HTERT RPE-1 (cell line): Measurements from ENCODE around the gene C1orf56.

Source experiments
- in situ Hi-C: fragments of 300-500 bp; cut with MboI; formaldehyde crosslinking; loops from 4 replicates; pipeline ENCODE4 v1.14.3; 2020; ENCODE audit warnings: low sequenced_read_pairs

The C1orf56 gene

DNA sequence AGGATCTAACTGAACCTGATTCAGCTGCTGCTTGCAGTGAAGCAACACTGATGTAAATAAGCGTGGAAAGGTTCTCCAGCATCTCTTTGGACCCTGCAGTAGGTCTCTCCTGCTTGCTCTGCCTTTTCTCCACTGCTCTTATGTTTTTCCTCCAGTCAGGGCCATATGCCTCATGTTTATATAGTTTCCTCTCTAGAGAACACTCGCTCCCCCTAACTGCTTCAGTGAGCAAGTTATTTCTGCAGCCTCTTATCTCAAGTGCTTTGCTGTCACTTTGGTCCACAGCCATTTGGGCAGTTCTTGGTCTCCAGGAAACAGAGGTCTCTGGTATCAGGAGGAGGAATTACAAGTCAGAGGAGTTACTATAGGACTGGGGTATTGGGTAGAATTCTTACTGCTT is 34.0 kb upstream of the C1orf56 start:
- in situ Hi-C loops = no loop called here

DNA sequence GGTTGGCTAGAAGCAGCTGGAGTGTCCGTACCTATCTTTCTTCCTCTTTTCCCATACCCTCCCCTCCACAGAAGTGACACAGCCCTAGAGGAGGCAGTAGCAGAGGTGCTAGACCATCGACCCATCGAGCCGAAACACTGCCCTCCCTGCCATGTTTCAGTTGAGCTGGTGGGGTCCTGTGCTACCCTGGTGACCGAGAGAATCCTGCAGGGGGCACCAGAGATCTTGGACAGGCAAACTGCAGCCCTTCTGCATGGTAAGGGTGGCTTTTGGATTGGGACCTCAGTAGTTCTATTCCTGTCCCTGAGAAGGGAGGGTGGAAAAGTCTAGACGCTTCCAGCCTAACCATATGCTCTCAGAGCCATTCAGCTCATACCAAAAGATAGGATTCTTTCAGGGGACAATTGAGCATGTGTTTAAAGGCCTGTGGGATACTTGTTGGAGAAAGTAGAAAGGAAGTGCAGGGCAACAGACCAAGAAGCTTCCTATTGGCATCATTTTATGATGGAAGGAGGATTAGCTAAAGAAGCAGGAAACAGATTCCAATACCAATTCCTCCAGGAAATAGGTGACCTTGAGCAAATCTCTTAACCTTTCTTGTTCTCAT is 22.9 kb upstream of the C1orf56 start:
- in situ Hi-C loops = no loop called here

GRCh38 chr1:151026460-151026859 is 21.1 kb upstream of the C1orf56 start:
- in situ Hi-C loops = no loop called here

DNA sequence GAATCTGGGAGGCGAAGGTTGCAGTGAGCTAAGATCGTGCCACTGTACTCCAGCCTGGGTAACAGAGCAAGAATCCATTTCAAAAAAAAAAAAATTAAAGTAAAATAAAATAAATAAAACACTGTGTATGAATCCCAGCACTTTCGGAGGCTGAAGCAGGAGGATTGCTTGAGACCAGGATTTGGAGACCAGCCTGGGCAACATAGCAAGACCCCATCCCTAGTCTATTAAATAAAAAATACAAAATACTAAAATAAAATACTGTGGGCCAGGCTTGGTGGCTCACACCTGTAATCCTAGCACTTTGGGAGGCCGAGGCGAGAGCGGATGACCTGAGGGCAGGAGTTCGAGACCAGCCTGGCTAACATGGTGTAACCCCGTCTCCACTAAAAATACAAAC is 15.4 kb upstream of the C1orf56 start:
- in situ Hi-C loops = no loop called here

DNA sequence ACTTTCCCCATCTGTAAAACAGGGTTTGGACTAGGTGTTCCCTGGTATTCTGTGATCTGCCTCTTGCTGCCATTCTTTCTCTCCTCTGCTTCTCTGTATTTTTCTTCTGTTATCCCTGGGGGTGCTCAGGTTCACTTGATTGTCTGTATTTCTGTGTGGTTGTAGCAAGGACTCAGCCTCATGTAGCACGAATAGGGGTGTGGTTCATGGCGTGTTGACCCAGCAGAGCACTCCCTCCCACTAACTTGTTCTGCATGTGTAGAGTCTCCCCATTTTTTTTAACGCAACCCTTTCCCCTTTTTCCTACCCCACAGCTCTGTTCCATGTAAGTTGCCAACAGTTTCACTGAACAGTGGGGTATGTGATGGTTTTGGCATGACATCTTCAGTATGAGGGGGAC is 12.4 kb upstream of the C1orf56 start:
- in situ Hi-C loops = no loop called here

DNA sequence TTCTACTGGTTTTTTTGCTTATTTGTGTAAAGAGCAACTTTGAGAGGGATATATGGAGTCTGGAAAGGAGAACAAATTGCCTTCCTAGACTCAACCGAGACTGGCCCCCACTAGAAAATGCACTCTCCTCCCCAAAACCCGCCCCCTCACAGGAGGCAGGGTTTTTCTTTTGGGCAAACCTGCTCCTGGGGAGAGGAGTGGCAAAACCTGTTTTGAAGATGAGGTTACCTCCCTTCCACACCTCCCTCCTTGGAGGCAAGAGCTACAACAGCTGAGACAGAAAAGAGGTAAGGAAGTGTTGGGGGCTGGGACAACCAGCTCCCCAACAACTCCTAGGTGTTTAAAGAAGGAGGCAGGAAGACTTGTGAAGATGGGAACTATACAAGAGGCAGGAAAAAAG is 11.2 kb upstream of the C1orf56 start, which contains the start of gene BNIPL:
BNIPL (plus strand) TSS at position 231 of the 400 bp plus-strand sequence; CDS start at position 371, 140 bp downstream.
- in situ Hi-C loops = no loop called here

- in situ Hi-C loops = no loop called here
These were observed 10.5 kb upstream of the C1orf56 start for GRCh38 chr1:151037032-151037431.

DNA sequence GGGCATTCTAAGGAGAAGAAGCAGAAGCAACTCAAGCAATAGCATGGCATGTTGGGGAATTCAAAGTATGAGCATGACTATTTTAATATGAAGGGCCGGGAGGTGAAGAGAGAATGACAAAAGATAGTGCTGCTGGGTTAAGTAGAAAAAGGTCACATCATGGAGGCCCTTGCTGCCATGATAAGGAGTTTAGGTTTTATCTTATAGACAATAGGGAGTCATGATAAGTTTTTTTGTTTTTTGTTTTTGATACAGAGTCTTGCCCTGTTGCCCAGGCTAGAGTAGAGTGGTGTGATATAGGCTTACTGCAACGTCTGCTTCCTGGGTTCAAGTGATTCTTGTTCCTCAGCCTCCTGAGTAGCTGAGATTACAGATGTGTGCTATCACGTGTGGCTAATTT is 8.0 kb upstream of the C1orf56 start:
- in situ Hi-C loops = no loop called here

DNA sequence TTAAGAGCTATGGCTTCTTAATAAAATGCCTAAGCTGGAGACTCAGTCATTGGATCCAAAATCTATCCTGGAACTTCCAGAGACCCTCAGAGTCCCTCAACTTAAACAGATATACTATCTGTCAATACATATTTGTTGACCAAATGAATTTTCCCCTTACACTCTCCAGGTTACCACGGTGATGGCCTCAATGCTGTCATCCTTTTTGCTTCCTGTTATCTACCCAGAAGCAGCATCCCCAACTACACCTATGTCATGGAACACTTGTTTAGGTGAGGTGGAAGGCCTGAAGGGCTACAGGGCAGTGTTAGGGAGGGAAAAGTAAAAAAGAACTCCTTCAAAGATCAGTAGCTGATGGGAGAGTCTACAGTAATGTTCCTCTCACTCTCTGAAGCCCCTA is 4.4 kb upstream of the C1orf56 start:
- in situ Hi-C loops = no loop called here

DNA sequence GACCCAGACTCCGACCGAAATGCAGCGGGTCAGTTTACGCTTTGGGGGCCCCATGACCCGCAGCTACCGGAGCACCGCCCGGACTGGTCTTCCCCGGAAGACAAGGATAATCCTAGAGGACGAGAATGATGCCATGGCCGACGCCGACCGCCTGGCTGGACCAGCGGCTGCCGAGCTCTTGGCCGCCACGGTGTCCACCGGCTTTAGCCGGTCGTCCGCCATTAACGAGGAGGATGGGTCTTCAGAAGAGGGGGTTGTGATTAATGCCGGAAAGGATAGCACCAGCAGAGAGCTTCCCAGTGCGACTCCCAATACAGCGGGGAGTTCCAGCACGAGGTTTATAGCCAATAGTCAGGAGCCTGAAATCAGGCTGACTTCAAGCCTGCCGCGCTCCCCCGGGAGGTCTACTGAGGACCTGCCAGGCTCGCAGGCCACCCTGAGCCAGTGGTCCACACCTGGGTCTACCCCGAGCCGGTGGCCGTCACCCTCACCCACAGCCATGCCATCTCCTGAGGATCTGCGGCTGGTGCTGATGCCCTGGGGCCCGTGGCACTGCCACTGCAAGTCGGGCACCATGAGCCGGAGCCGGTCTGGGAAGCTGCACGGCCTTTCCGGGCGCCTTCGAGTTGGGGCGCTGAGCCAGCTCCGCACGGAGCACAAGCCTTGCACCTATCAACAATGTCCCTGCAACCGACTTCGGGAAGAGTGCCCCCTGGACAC is 534 bp downstream of the C1orf56 start:
- in situ Hi-C loops = no loop called here

- in situ Hi-C loops = no loop called here
These were observed 1.1 kb downstream of the C1orf56 start for GRCh38 chr1:151048645-151049032.

- in situ Hi-C loops = no loop called here
These were observed 1.9 kb downstream of the C1orf56 start for GRCh38 chr1:151049458-151049857.

DNA sequence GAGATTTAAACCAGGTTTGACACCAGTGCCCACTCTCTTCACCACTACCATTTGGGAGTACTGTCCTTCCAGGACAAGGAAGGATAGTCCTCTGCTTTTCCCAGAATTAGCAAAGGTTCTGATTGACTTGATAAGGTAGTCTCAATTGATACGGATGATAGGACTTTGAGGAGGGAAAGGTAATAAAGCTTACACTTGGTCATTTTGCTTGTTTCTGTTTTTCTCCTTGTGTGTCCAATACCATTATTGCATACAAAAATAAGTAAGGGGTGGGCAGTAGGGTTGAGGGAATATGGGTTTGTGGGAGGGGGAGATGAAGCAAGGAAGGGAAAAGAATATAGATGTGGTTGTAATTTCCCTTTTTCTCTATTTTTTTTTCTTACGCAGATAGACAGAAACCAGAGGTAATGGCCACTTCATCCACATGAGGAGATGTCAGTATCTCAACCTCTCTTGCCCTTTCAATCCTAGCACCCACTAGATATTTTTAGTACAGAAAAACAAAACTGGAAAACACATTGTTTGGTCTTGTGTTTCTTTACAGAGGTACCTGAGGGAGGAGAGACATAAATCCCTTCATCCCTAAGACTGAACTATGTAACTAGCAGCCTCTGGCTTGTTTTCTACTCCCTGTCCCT is 2.6 kb downstream of the C1orf56 start:
- in situ Hi-C loops = no loop called here

DNA sequence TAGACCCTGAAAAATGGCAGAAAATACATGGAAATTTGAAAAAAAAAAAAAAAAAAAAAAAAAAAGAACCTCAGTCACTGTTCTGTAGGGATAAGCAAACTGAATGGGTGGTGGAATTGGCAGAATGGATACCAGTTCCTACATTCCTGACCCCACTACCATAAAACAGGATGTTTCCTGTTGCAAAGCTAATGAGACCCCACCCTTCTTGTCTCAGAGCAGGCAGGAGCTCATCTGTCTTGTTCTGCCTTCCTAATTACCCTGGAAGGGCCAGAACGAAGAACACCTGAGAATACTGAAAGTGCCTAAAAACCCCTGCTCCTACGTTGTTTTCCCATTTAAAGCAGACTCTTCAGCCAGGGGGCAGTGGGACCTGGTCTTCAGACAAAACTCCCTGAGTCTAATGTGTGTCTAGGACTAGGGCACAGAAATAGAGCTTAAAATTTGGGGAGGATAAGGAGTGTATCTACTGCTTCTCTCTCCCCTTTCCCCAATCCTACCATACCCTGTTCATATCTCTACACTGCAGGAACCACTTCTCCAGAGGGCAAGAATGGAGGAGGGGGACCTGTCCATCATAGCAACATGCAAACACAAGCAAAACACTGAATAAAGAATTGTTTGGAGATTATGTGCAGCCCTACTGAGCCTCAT is 3.9 kb downstream of the C1orf56 start:
- in situ Hi-C loops = no loop called here

GRCh38 chr1:151054971-151055547 is 7.5 kb downstream of the C1orf56 start:
- in situ Hi-C loops = no loop called here

DNA sequence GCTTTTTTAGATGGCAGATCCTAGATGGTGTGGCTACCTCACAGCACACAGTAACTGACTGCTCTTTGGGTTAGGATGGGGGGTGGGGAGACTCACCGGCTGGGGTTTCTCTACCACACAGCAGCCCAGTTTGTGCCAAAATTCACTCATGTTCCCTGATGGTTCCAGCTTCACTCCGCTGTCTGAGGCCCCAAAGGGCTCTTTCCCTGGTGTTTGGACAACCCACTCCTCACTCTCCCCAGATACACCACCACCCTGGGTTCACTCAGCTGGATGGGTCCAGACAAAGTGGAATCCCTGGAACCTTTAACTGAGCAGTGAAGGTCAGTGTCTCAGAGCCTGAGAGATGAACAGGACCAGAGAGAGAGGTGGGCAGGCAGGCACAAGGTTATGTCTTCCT is 8.0 kb downstream of the C1orf56 start:
- in situ Hi-C loops = no loop called here

DNA sequence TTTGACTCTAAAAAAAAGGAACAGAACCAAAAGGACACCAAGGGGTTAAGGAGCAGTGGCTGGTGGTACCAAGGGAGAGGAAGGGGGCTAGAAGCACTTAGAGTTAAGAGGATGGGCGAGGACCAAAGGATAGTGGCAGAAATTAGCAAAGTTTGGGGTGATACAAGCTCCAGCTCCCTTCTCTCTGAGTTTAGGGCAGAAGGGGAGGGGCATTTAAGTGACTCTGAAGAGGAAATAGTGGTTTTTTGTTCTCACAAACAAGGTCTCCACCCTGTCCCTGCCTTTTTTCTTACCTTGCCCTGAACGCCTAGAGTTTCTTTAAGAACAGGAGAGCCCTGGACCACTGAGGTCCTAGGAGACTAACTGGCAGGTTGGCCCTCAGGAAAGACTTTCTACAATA is 8.6 kb downstream of the C1orf56 start:
- in situ Hi-C loops = no loop called here

- in situ Hi-C loops = no loop called here
These were observed 11.1 kb downstream of the C1orf56 start for GRCh38 chr1:151058692-151059091.

DNA sequence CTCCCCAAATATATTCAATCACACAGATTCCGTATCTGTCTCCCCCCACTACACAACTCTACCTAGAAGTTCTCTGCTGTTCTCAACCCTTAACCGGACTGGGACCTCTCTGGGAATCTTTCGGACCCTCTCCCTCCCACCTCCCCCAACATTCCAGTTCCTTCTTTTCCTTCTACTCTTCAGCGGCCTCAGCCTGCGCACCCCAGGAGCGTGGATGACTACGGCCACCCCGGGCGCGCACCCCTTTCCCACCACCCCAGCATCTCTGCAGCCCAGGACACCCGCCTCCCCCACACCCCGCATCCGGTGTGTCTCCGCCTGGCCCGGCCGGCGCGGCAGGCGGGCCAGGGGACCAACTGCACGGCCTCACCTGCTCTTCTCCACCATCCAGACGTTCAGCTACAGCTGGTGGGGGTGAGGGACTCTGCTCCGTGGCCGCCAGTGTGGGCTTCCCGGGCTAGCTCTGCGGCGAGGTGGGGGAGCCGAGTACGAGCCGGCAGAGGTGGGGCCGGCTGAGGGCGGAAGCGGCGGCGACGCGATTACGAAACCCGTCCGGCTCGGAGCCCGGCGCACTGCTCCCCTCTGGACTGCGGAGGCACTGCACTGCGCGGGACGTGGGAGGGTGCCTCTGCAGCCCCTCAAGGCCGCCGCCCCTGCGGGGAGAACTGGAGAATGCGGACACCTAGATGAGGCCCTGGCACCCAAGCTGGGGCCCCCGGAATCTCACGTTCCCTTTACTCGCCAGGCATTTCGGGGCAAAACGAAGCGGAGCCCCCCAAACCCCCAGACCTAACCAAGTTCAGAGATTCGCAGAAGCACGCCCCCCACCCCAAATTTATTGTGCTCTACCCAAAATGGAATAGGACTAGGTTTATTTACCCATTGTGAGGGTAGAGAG is 11.8 kb downstream of the C1orf56 start, which contains the start of gene CDC42SE1:
CDC42SE1 (minus strand) TSS at position 514 of the 898 bp plus-strand sequence. CDS start 3,892 bp downstream, outside the sequence.
- in situ Hi-C loops = no loop called here

DNA sequence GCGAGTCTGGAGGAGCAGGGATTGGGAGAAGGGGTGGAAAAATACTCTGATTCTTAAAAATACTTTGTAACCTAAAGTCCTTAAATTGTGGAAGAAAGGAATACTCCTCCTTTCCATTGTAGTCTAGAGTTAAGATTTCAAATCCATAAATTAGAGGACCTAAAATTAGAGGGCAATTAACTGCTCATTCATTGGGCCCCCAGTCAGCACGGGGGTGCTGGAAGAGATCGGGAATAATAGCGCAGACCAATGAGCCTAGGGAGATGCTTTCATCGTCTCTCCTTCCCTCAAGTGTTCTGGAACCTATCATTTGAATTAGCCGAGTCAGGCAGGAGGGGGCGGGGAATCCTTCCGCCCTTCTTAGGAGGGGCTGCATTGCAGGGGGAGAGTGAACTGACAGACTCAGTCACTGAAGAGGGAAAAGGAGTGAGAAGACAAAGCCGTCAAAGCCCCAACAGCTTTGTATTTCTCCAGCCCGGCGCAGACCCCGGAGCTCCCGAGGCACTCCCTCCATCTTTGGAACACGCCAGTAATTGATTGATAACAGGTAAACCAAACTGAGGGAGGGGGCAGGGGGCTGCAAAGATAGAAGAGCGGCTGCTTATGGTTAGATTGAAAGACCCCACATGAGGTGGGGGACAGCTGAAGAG is 12.6 kb downstream of the C1orf56 start, which contains the start of gene MLLT11:
MLLT11 (plus strand) TSS at position 391 of the 650 bp plus-strand sequence. CDS start 6,828 bp downstream, outside the sequence.
- in situ Hi-C loops = no loop called here
